ENCODE data around the gene MAP3K5.
"Not testable (repeated sequence)": the region's sequence is repeated elsewhere in the genome, so short reads cannot be mapped to it uniquely, and the experiment has no call there.

Gene MAP3K5, protein sequence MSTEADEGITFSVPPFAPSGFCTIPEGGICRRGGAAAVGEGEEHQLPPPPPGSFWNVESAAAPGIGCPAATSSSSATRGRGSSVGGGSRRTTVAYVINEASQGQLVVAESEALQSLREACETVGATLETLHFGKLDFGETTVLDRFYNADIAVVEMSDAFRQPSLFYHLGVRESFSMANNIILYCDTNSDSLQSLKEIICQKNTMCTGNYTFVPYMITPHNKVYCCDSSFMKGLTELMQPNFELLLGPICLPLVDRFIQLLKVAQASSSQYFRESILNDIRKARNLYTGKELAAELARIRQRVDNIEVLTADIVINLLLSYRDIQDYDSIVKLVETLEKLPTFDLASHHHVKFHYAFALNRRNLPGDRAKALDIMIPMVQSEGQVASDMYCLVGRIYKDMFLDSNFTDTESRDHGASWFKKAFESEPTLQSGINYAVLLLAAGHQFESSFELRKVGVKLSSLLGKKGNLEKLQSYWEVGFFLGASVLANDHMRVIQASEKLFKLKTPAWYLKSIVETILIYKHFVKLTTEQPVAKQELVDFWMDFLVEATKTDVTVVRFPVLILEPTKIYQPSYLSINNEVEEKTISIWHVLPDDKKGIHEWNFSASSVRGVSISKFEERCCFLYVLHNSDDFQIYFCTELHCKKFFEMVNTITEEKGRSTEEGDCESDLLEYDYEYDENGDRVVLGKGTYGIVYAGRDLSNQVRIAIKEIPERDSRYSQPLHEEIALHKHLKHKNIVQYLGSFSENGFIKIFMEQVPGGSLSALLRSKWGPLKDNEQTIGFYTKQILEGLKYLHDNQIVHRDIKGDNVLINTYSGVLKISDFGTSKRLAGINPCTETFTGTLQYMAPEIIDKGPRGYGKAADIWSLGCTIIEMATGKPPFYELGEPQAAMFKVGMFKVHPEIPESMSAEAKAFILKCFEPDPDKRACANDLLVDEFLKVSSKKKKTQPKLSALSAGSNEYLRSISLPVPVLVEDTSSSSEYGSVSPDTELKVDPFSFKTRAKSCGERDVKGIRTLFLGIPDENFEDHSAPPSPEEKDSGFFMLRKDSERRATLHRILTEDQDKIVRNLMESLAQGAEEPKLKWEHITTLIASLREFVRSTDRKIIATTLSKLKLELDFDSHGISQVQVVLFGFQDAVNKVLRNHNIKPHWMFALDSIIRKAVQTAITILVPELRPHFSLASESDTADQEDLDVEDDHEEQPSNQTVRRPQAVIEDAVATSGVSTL (N-terminal part only)

DNA sequence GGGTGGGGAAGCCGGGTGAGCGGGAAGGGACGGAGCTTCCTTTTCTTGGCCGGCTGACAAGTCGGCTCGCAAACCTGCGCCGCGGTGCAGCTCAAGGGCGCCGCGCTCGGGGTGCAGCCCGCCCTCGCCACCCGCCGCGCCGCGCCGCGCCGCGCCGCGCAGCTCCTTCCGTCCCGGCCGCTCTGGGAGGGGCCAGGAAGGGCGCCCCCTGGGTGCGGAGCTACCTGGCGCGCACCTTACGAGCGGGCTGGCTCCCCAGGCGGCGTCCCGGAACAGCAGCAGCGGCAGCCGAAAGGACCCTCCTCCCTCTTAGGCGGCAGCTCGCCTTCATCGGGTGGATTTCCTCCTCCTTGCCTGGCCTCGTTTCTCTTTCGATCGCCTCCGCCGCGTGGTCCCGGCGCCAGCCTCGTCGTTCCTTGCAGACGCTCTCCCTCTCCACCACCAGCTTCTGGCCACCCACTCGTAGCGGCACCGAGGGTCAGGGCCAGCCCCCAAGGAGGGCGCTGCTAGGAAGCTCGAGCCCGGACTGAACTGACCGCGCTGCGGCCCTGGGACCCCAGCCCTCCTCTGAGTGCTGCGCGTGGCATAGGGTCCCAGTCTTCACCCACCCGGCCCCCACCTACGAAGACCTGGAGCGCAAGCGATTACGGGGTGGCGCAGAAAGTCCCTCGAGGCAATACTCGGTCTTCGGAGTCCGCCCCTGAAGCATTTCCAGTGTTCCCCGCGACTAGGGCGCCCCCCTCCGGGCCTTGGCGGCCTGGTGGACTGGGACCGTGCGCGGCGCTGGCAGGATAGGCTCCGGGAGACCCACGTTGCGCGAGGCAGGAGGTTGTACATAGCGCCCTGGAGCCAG, at the start of gene MAP3K5:
TSS of gene MAP3K5 (minus strand) at position 68 of the 853 bp plus-strand sequence. CDS start 320 bp downstream, outside the sequence.
- peak; percentile 88 for DNase-seq

DNA sequence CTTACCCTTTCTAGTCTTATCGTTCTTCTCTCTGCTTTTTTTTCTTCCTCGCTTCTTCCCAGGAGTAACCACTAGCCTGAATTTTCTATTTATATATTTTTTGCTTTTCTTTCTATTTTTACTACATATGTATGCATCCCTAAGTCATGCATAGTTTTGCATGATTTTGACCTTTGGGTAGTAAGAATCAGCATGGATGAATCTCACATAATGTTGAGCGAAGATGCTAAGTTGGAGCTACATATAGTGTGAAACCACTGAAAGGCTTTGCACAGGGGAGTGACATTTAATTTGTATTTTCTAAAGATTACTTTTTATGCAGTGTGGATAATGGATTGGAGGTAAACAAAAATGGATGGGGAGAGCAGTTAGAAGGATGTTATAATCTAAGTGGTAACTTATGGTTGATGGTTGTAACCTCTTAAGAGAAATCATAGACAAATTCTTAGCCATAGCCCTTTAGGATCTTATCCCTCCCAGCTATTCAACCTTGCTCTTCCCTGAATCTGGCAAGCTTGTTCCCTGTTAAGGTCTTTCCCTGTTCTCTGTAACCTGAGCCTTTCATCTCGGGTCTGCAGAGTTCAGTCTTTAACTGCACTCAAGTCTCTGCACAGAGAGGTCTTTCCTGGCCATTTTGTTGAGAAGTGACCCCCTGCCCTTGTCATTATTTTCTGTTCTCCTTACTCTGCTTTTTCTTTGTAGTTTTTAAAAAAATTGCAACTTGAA, 48.2 kb upstream of the MAP3K5 start:
- DNase-seq = no peak

DNA sequence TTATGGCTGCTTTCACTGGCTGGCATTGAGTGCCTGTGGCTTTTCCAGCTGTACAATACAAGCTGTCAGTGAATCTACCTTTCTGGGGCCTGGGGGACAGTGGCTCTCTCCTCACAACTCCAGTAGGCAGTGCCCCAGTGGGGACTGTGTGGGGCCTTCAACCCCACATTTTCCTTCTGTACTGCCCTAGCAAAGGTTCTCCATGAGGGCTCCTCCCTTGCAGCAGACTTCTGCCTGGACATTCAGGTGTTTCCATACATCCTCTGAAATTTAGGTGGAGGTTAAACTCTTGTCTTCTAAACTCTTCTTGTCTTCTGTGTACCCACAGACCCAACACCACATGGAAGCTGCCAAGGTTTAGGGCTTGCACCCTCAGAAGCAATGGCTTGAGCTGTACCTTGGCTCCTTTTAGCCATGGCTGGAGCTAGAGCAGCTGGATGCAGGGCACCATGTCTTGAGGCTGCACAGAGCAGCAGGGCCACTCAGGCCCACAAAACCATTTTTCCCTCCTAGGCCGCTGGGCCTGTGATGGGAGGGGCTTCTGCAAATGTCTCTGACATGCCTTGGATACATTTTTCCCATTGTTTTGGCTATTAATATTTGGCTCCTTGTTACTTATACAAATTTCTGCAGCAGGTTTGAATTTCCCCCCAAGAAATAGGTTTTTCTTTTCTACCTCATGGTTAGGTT, 39.7 kb upstream of the MAP3K5 start:
- DNase-seq = no peak

DNA sequence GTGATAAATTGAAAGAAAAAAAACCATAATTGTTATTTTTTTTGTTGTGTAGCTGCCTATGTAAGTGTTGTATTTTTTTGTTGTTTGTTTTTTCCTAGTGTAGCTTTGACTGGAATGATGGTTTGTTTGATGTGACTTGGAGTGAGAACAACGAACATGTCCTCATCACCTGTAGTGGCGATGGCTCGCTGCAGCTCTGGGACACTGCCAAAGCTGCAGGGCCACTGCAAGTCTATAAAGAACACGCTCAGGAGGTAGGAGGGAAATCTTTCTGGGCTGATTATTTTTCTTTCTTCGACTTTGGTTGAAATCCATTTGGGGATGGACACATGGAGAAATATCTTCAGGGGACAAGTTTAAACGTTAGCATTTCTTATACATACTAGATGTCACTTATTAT, 33.9 kb upstream of the MAP3K5 start:
- DNase-seq = no peak

DNA sequence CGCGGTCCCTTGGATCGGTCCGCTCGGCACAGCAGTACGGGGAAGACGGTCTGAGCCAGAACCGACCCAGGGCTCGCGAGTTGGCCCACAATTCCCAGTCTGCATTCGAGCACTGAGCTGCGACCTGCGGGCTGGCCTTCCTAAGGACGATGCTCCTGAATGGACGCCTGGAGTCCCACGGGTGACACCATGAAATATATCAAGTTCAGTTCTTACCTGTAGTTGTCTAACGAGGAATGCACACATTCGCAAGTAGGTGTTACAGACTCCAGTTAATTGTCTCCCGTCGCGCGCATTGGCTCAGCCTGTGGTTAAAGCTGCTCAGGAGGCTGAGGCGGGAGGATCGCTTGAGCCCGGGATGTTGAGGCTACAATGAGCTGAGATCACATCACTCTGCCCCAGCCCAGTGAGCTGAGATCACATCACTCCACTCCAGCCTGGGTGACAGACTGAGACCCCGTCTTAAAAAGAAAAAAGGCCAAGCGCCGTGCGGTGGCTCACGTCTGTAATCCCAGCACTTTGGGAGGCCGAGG, 30.9 kb upstream of the MAP3K5 start:
- no peak for DNase-seq

DNA sequence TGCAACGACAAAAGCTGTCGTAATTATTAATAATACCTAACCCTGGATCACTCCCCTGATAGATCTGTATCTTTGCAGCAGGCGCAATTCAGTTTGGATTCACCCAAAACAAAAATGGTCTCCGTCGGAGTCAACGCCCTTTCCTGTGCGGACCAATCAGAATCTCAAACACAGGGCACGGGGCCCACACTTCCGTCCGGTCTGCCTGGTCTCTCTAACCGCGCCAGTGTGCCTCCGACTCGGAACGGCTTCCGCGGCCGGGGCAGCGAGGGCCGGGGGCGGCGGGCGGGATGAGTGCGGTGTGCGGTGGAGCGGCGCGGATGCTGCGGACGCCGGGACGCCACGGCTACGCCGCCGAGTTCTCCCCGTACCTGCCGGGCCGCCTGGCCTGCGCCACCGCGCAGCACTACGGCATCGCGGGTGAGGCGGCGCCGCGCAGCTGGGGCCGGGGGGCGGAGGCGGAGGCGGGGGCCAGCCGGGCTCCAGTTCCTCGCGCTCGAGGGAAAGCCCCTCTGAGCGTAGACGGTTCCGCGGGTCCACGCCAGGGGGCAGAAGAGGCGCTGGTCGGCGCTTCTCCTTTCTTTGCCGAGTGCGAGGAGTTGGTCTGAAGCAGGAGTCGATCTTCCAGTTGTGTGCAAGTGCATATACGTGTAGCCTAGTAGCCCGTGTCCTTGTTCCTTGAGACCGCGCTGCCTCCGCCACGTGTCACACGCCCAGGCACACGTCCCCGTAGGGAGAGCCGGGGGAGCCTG, 30.3 kb upstream of the MAP3K5 start, which contains the start of gene PEX7:
TSS of gene PEX7 (plus strand) at position 217 of the 752 bp plus-strand sequence. CDS start at position 291, 74 bp downstream.
- DNase-seq = peak; percentile 91

DNA sequence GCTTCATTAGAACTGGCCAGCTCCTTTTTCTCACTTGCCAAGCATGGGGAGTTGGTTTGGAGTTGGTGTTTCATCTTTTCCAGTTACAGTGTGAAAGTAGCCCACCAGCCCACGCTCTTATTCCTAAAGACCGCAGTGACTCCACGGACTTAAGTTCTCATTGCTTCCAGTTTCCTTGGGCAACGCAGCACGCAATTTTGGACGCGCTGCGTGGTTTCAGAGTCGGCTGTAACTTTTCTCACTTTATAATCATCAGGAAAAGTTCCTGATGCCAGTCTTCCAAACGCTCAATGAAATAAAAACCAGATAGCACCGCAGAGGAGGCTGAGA, 29.7 kb upstream of the MAP3K5 start:
- DNase-seq = no peak

DNA sequence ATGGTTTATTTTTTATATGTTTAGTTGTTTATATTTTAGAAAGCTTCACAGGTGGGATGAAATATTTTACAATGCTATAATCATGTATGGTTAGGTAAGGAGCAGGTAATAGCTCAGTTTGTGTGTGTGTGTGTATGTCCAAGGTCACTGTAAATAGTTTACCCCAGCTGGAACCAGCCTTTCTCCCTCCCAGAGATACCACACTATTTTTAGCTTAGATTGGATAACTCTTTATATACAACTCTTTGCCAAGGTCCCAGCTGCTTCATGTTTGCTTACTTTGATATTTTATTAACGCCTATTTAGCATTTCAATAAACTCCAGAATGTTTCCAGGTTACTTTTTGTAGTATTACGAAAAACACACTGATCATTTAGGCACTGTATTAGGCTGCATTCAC, 28.3 kb upstream of the MAP3K5 start:
- no peak for DNase-seq

DNA sequence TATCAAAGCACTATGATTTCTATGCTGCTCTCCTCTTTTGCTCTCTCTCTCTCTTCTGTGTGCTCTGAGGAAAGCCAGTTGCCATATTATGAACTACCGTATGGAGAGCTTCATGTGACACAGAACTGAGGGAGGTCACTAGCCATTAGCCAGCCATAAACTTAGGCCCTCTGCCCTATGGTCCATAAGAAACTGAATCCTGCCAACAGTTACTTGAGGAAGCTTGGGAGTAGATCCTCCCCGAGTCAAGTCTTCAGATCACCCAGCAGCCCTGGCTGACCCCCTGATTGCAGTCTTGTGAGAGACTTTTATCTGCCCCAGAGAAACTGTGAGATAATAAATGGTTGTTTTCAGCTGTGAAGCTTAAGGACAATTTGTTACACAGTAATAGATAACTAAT, 24.4 kb upstream of the MAP3K5 start:
- no peak for DNase-seq

DNA sequence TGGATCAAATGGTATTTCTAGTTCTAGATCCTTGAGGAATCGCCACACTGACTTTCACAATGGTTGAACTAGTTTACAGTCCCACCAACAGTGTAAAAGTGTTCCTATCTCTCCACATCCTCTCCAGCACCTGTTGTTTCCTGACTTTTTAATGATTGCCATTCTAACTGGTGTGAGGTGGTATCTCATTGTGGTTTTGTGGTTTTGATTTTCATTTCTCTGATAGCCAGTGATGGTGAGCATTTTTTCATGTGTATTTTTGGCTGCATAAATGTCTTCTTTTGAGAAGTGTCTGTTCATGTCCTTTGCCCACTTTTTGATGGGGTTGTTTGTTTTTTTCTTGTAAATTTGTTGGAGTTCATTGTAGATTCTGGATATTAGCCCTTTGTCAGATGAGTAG, 23.3 kb upstream of the MAP3K5 start:
- DNase-seq = not testable (repeated sequence)

DNA sequence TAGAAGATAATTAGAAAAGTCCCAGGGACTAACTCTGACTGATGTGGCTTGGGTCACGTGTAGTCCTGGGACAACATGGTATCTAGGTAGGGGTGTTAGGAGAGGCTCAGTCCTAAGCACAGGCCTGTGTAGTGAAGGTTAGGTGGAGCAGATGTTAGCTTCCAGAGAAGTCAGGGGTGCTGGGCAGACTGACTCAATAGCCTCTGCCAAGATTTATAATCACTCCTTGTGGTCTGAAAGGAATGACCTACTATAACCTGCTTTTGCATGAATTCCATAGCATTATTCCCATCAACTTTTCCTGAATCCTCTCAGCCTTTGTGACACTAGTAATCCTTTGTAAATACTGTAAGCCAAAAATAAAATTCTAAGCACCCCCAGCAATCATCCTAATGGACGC, 19.9 kb upstream of the MAP3K5 start:
- DNase-seq = no peak

DNA sequence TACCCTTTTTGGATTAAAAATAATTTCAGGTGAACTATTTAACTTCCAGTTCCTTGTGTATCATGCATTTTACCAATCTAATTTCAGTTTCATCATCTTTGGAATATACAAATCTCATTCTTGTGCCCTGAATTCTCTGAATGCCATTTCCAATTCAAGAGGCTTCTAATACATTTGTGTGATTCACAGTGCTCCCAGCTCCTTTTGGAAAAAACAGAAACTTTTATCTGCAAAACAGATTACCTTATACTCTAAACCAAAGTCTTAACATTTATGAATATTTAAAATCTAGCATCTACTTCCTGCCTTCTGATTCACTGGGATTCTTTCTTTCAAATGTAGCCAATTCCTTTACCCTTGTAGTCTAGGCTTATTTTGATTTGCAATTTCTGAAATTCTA, 19.0 kb upstream of the MAP3K5 start:
- no peak for DNase-seq

DNA sequence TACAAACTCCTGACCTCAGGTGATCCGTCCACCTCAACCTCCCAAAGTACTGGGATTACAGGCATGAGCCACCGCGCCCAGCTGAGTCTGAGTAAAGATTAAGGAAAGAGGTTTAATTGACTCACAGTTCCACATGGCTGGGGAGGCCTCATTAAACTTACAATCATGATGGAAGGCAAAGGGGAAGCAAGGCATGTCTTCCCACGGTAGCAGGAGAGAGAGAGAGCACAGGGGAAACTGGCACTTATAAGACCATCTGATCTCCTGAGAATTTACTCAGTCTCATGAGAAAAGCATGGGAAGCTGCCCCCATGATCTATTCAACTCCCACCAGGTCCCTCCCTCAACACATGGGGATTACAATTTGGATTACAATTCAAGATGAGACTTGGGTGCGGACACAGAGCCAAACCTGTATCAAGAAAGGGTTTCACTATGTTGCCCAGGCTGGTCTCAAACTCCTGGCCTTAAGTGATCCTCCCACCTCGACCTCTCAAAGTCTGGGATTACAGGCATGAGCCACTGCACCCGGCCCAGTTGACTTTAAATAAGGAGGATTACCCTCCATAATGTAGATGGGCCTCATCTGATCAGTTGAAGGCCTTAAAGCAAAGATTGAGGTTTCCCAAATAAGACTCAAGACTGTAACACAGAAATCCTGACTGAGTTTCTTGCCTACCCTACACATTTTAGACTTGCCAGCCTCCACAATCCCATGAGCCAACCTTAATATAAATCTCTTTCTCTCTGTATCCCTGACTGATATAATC, 17.0 kb upstream of the MAP3K5 start:
- no peak for DNase-seq

DNA sequence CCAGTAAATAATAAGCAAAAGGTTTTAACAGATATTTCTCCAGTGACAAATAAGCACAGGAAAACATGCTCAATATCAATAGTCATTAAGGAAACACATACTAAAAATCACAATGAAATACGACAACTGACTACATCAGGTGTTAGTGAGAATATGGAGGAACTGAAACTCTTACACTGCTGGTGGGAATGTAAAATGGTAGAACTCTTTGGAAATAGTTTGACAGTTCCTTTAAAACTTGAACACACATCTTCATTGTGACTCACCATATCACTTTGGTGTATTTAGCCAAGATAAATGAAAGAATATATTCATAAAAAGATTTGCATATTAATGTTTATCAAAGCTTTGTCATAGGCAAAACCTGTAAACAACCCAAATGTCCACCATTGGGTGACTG, 11.3 kb upstream of the MAP3K5 start:
- DNase-seq = no peak

DNA sequence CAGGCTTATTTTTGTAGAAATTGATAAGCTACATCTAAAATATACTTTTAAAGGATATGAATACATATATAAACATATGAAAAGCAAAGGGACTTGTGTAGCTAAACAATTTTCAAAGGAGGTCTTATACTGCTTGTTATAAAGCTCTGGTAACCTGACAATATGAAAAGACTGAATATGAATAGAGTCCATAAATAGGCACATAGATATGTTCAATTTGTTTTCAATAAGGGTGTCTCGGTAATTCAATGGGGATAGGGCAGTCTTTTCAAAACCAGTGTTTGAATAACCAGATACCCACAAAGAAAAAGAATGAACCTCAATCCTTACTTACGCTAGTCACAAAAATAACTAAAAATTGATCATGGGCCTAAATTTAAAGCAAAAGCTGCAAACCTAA, 9.3 kb upstream of the MAP3K5 start:
- DNase-seq = no peak

DNA sequence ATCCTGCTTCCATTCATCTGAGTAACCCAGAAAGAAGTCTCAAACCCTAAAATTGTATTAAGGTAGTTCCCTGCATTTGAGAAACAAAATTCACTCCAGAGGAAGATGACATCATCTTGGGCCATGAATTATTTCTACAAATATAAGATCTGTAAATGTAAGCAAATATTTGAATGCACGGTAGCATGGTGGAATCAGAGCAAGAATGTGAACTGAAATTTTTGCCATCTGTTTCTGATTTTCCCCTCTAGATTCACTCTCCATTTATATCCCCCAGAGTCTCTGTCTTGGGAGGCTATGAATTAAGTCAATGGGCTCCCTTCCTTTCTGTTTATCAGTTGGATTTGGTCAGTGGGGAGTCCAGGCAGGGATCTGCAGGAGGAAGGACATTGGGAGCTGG, 5.8 kb upstream of the MAP3K5 start:
- no peak for DNase-seq

DNA sequence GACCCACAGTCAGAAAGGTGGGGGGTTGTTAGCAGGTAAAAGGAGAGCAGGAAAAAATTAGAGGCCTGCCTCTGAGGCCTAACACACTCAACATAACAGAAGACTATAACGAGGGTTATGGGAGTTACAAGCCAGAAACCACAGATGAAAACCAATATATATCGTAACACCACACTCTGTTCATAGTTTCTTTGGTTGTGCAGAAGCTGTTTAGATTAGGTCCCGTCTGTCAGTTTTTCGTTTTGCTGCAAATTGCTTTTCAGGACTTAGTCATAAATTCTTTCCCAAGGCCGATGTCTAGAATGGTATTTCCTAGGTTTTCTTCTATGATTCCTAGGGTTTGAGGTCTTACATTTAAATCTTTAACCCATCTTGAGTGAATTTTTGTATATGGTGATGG, 3.7 kb upstream of the MAP3K5 start:
- DNase-seq = no peak

DNA sequence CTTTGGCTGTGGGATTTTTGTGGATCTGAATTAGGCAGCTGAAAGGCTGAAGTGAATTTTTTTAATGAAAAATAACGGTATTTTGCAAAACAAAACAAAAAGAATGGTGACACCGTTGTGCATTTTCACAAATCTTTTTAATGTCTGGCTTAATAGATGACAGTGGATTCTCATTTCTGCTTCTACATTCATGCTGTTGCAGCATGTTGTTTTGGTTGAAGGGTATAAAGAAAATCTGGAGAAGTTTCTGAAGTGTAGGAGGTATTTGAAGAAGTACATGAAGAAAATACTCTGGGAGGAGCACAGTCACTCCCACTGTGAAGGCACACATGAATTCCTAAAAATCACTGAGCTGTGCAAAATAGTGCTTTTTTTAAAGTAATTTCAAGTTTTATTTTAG, 3.1 kb upstream of the MAP3K5 start:
- DNase-seq = no peak

DNA sequence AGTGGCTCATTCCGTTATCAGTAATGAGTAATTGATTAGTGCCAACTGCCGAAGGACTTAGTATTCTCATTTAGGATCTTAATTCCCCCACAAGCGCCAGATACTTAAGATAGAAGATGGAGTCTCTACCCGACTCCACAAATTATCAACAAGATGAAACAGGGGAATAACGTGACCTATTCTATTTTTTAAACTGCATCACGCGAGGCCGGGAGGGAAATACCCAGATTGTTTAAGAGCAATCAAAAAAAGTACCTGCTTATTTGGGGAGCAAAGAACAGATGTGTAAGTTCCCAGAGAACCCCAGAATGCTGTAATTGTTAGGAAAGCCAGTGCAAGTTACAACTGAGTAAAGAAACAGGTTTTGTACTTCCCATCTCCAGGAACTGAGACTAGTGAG, 1.1 kb upstream of the MAP3K5 start:
- DNase-seq = no peak
